Subcutaneous adipose tissue (tissue), 4 donors: ENCODE results near the gene POMGNT2. TPM values are rescaled to one million over a fixed set of nuclear protein-coding genes. Genes with fewer than 3 reads are reported as not detected.

ENCODE experiments used
- CTCF ChIP-seq: fragments of 450-650 bp; IDR thresholded peaks from one replicate; pipeline ENCODE4 v1.5.1; 2016; ENCODE audit warnings: low read depth, mild to moderate bottlenecking, control low read depth, antibody characterized with exemption, moderate library complexity
- total RNA-seq, 4 donors: library from RNA; depleted of rRNA; stranded (reverse); fragments of >200 nt; gene quantifications; one replicate each; pipeline ENCODE4 v1.1.0, GENCODE V29; 2016

POMGNT2 gene
- total RNA-seq, 4 donors from 2014 or later, result 6.8 to 16.3 (median 11.6) TPM

DNA sequence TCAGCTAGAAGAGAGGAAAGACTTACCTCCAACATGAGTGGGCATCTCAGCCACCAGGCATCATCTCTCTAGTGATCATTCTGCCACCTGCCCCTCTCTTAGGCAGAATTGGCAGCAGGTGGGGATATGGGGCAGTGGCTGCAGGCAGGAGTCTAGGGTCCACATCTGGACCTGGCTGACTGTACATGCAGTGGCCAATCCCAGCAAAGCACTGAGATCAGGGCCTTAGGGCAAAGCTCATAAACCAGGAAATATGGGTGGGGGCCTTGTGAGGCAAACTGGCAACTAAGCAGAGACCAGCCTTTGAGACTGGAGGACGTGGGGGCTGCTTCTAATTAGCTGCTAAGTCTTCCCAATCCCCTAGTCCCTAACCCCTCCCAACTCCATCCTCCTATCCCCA, 12.9 kb downstream of the POMGNT2 start:
- TF ChIP-seq CTCF, result no peak

- no peak for TF ChIP-seq CTCF
Observed at GRCh38 chr3:43091481-43091880, 14.4 kb downstream of the POMGNT2 start.

GRCh38 chr3:43090238-43090637, 15.6 kb downstream of the POMGNT2 start:
- TF ChIP-seq CTCF, result no peak

- no peak for TF ChIP-seq CTCF
Observed at GRCh38 chr3:43089081-43089480, 16.8 kb downstream of the POMGNT2 start.

GRCh38 chr3:43087249-43087776, 18.6 kb downstream of the POMGNT2 start:
- no peak for TF ChIP-seq CTCF

DNA sequence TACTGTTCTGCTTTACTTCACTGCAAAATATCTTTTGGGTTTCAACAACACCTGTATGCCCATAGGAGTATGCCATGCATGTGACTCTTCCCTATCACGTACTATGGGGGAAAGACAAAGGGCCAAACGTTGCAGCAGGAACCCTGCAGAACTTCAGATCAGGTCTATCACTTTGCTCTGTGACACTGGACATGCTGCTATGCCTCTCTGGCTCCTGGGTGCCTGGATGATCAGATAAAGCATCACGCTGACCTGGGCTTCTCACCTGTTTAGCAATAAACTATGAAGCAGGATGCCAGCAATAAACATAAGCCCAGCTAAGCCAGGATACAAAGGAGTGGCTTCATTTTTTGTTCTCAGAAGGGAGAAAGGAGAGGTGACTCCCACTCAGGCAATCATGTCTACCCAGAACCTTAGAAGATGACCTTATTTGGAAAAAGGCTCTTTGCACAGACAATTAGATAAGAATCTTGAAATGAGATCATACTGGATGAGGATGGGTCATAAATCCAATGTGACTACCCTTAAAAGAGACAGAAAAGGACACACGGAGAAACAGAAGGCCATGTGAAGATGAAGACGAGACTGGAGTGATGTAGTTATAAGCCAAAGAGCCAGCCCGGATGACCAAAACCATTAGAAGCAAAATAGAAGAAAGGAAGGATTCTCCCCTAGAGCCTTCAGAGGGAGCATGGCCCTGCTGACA, 19.3 kb downstream of the POMGNT2 start:
- TF ChIP-seq CTCF, result no peak

DNA sequence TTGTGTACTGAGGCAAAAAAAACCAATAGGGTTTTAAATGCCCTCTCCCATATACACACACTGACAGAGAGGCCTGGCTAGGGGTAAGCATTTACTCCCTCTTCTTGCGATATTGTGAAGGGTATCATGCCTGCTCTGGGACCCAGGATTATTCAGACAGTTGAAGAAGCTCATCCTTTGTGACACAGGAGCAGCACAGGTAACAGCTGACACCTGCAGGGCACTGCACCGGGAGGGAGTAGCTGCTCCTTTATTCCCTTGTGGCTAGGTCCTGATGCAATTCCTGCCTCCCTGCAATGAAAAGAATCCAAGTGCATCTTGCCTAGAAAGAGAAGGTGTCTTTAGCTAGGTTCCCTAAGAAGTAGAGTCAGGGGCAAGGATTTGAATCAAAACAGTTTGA, 23.4 kb downstream of the POMGNT2 start:
- no peak for TF ChIP-seq CTCF
